ENCODE measurements around the gene GDA.

The GDA gene

GRCh38 chr9:72204062-72204461, 54.8 kb downstream of the GDA start:
- in situ Hi-C loops (cut with HindIII; ENCODE audit: low sequenced_read_pairs), result no loop called here

- in situ Hi-C loops (cut with HindIII; ENCODE audit: low sequenced_read_pairs), result no loop called here
Observed at GRCh38 chr9:72205513-72205912, 56.3 kb downstream of the GDA start.

GRCh38 chr9:72207278-72207677, 58.0 kb downstream of the GDA start:
- in situ Hi-C loops (cut with HindIII; ENCODE audit: low sequenced_read_pairs), result no loop called here

- in situ Hi-C loops (cut with HindIII; ENCODE audit: low sequenced_read_pairs), result no loop called here
Observed at GRCh38 chr9:72210522-72210921, 61.3 kb downstream of the GDA start.

- in situ Hi-C loops (cut with HindIII; ENCODE audit: low sequenced_read_pairs), result no loop called here
Observed at GRCh38 chr9:72211047-72211446, 61.8 kb downstream of the GDA start.

- in situ Hi-C loops (cut with HindIII; ENCODE audit: low sequenced_read_pairs), result no loop called here
Observed at GRCh38 chr9:72213906-72214305, 64.7 kb downstream of the GDA start.

GRCh38 chr9:72217306-72217842, 68.1 kb downstream of the GDA start:
- in situ Hi-C loops (cut with HindIII; ENCODE audit: low sequenced_read_pairs), result no loop called here

- in situ Hi-C loops (cut with HindIII; ENCODE audit: low sequenced_read_pairs), result no loop called here
Observed at GRCh38 chr9:72220589-72220988, 71.3 kb downstream of the GDA start.

- in situ Hi-C loops (cut with HindIII; ENCODE audit: low sequenced_read_pairs), result no loop called here
Observed at GRCh38 chr9:72226146-72226812, 77.0 kb downstream of the GDA start.

GRCh38 chr9:72228282-72228681, 79.0 kb downstream of the GDA start:
- in situ Hi-C loops (cut with HindIII; ENCODE audit: low sequenced_read_pairs), result no loop called here

GRCh38 chr9:72232778-72233177, 83.5 kb downstream of the GDA start:
- in situ Hi-C loops (cut with HindIII; ENCODE audit: low sequenced_read_pairs), result no loop called here

GRCh38 chr9:72247549-72247948, 98.3 kb downstream of the GDA start:
- in situ Hi-C loops (cut with HindIII; ENCODE audit: low sequenced_read_pairs), result no loop called here

- in situ Hi-C loops (cut with HindIII; ENCODE audit: low sequenced_read_pairs), result no loop called here
Observed at GRCh38 chr9:72251589-72251988, 102.3 kb downstream of the GDA start.

GRCh38 chr9:72254901-72255545, 105.8 kb downstream of the GDA start:
- in situ Hi-C loops (cut with HindIII; ENCODE audit: low sequenced_read_pairs), result no loop called here

- in situ Hi-C loops (cut with HindIII; ENCODE audit: low sequenced_read_pairs), result no loop called here
Observed at GRCh38 chr9:72255569-72255968, 106.3 kb downstream of the GDA start.

GRCh38 chr9:72256931-72257330, 107.7 kb downstream of the GDA start:
- in situ Hi-C loops (cut with HindIII; ENCODE audit: low sequenced_read_pairs), result no loop called here

- in situ Hi-C loops (cut with HindIII; ENCODE audit: low sequenced_read_pairs), result no loop called here
Observed at GRCh38 chr9:72257814-72258213, 108.6 kb downstream of the GDA start.

GRCh38 chr9:72262063-72262462, 112.8 kb downstream of the GDA start:
- in situ Hi-C loops (cut with HindIII; ENCODE audit: low sequenced_read_pairs), result no loop called here

- in situ Hi-C loops (cut with HindIII; ENCODE audit: low sequenced_read_pairs), result no loop called here
Observed at GRCh38 chr9:72263572-72263971, 114.3 kb downstream of the GDA start.

GRCh38 chr9:72268961-72269360, 119.7 kb downstream of the GDA start:
- in situ Hi-C loops (cut with HindIII; ENCODE audit: low sequenced_read_pairs), result no loop called here

GRCh38 chr9:72270359-72270758, 121.1 kb downstream of the GDA start:
- in situ Hi-C loops (cut with HindIII; ENCODE audit: low sequenced_read_pairs), result loop anchor here (5.0 to 10.0 kb wide), 3 partner anchors 238 to 473 kb away; no protein-coding TSS in a partner anchor

All from DLD1 (cell line).